Measurements from ENCODE around the gene ADAMTS15. TPM values are rescaled to one million over a fixed set of nuclear protein-coding genes. Genes with fewer than 3 reads are reported as not detected.

Gene ADAMTS15, protein sequence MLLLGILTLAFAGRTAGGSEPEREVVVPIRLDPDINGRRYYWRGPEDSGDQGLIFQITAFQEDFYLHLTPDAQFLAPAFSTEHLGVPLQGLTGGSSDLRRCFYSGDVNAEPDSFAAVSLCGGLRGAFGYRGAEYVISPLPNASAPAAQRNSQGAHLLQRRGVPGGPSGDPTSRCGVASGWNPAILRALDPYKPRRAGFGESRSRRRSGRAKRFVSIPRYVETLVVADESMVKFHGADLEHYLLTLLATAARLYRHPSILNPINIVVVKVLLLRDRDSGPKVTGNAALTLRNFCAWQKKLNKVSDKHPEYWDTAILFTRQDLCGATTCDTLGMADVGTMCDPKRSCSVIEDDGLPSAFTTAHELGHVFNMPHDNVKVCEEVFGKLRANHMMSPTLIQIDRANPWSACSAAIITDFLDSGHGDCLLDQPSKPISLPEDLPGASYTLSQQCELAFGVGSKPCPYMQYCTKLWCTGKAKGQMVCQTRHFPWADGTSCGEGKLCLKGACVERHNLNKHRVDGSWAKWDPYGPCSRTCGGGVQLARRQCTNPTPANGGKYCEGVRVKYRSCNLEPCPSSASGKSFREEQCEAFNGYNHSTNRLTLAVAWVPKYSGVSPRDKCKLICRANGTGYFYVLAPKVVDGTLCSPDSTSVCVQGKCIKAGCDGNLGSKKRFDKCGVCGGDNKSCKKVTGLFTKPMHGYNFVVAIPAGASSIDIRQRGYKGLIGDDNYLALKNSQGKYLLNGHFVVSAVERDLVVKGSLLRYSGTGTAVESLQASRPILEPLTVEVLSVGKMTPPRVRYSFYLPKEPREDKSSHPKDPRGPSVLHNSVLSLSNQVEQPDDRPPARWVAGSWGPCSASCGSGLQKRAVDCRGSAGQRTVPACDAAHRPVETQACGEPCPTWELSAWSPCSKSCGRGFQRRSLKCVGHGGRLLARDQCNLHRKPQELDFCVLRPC
- total RNA-seq (16.4 TPM), polyA plus RNA-seq (29.8 TPM)

DNA sequence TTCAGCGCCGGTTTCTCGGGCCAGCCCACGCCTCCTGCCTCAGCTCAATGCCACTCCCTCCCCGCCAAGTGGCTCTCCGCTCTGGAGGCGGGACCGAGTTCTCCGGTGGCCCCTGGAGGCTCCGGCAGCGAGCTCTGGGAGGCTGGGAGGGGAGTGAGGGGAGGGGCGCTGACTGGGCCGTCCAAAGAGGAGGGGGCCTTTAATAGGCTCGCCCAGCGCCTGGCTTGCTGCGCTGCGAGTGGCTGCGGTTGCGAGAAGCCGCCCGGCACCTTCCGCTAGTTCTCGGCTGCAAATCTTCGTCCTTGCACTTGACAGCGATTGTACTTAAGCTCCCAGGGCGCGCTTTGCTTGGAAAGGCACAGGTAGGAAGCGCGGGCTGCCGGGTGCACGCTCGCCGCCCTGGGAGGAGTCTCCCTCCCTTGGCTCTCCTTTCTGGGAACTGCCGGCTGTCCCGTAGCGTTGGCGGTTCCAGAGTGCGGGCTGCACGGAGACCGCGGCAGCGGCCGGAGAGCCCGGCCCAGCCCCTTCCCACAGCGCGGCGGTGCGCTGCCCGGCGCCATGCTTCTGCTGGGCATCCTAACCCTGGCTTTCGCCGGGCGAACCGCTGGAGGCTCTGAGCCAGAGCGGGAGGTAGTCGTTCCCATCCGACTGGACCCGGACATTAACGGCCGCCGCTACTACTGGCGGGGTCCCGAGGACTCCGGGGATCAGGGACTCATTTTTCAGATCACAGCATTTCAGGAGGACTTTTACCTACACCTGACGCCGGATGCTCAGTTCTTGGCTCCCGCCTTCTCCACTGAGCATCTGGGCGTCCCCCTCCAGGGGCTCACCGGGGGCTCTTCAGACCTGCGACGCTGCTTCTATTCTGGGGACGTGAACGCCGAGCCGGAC, at the start of gene ADAMTS15:
Gene ADAMTS15, plus strand, starts transcription at position 230 of the 894 bp plus-strand sequence. Its CDS starts 329 bp downstream, at position 559.
- Histone ChIP-seq H3K36me3 (ENCODE audit: insufficient read depth) (no peaks in the 10 kb centered on the region), H3K4me3 (ENCODE audit: low read depth, low read length) (peak within 1 kb of the TSS; percentile 80), H3K27ac (ENCODE audit: low read depth) (peak within 1 kb of the TSS; percentile 27), H3K4me1 (ENCODE audit: insufficient read depth) (no peaks in the 10 kb centered on the region)
- under 1% methylated on average over 75 of the region's 75 CpGs for WGBS
- DNase-seq (ENCODE audit: extremely low spot score), result peak; percentile 59

DNA sequence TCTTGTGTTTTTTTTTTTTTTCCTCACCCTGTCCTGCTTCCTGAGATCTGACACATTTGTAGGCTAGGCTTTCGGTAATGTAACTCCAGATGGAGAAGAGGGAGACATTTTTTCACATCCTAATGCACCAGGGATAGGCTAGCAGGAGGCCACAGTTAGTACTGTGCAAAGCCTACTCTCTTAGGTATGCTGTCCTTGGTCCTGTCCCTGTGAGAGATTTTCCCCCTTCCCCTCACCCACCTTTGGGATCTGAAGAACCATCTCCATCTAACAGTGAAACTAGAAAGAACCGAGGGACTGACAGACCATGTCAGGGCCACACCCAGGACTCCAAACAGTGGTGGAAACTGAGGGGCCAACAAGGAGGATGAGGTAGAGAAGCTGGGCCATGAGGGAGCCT, 49.2 kb upstream of the ADAMTS15 start:
- WGBS, result 85% methylated on average over 2 of the region's 2 CpGs
- H3K36me3 ChIP-seq (ENCODE audit: insufficient read depth), result no peaks in the 10 kb centered on the region
- no peak for DNase-seq (ENCODE audit: extremely low spot score)
- no peak overlapping the region for H3K4me3 ChIP-seq (ENCODE audit: low read depth, low read length)
- no peaks in the 10 kb centered on the region for H3K4me1 ChIP-seq (ENCODE audit: insufficient read depth)
- H3K27ac ChIP-seq (ENCODE audit: low read depth), result no peak overlapping the region

DNA sequence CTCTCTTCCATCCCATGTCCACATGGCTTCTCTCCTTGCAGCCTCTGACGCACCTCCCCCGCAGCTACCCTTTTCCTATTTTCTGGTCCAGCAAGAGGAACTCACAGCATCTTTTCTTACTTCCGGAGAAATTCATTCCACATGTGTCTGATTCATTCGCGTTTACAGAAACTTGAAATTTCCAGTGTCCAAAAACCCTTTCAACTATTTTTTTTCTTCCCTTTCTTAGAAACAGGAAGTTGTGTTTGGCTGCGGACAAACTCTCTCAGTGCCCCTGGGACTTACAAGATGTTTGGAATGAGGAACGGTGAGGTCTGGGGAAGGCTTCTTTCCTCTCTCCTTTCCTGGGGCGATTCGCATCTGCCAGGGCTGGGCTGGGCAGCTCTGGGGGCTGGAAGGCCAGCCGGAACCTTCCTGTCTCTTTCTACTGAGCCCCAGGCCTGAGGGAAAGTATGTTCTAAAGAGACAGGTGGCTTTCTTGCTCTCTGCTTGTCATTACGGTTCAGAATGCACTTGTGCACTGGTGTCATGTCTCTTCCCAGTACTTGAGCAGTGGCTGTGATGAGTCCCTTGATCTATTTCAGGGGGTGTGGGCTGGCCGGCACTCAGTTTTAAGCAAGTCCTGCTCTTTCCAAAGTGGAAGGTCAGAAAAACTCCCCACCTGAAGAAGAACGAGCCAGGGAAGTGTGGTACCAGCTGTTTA, 47.5 kb upstream of the ADAMTS15 start:
- H3K4me1 ChIP-seq (ENCODE audit: insufficient read depth), result no peaks in the 10 kb centered on the region
- H3K4me3 ChIP-seq (ENCODE audit: low read depth, low read length), result no peak overlapping the region
- 44% methylated on average over 13 of the region's 13 CpGs for WGBS
- H3K27ac ChIP-seq (ENCODE audit: low read depth), result peak overlapping the region; percentile 60
- no peak for DNase-seq (ENCODE audit: extremely low spot score)
- H3K36me3 ChIP-seq (ENCODE audit: insufficient read depth), result no peaks in the 10 kb centered on the region

DNA sequence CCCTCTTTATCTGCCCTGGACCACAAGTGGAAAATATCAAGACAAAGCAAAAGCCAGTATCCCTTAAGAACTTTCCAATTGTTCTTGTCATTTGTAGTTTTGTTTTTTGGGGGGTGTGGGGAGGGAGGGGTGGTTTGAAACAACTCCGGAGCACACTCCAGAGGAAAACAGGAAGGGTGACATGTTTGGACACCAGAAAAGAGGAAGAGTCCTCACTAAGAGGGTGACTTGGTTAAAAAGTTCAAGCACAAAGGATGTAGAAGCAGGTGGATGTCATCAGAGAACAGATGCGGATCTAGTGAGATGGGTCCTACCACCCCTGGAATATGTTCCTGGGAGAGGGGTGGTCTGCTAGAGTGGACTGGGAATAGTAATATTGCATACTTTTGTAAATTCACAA, 45.9 kb upstream of the ADAMTS15 start:
- Histone ChIP-seq H3K27ac (ENCODE audit: low read depth) (peak overlapping the region; percentile 54), H3K4me3 (ENCODE audit: low read depth, low read length) (no peak overlapping the region), H3K36me3 (ENCODE audit: insufficient read depth) (no peaks in the 10 kb centered on the region), H3K4me1 (ENCODE audit: insufficient read depth) (no peaks in the 10 kb centered on the region)
- 47% methylated on average over 2 of the region's 2 CpGs for WGBS
- DNase-seq (ENCODE audit: extremely low spot score), result no peak

DNA sequence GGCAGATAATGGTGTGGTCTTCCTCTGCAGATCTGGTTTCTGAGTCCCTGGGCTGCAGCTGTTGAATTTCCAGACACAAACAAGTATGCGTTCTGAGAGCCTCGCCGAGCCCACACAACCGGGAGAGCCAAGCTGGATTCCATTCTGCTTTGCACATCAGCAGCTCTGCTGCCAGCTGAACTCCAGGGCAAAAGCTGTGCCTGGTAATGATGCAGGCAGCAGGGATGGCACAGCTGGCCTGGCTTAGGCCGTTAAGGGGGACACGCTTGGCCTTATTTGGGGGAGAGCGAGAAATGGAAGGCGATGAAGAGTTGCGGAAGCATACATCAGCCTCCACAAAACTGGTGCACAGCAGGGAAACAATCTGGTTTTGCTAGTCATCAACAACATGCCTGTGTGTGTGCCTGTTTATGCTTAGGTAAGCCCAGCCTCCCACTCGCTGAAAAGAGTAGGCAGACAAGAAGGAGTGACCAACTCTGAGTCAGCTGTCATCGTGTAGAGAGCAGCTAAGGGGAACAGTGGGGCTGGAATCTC, 45.1 kb upstream of the ADAMTS15 start:
- Histone ChIP-seq H3K27ac (ENCODE audit: low read depth) (peak overlapping the region; percentile 53), H3K4me3 (ENCODE audit: low read depth, low read length) (no peak overlapping the region), H3K36me3 (ENCODE audit: insufficient read depth) (no peaks in the 10 kb centered on the region), H3K4me1 (ENCODE audit: insufficient read depth) (no peaks in the 10 kb centered on the region)
- peak; percentile 29 for DNase-seq (ENCODE audit: extremely low spot score)
- 19% methylated on average over 11 of the region's 11 CpGs for WGBS

DNA sequence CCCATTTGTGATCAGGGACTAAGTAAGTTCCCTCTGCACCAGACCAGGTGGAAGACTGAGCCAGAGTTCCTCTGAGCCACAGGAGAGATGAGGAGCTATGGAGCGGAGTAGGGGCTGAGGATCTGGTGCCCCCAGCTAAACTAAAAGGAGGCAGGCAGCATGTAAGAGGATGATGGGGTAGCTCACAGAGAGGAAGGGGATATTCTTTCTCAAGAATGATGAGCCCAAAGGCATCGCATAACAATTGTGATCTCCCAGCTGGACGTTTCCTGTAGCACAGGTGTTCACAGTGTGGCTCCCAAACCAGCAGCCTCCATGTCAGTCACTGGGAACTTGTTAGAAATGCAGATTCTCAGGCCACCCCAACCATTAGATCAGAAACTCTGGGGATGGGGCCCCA, 44.5 kb upstream of the ADAMTS15 start:
- WGBS, result 88% methylated on average over 3 of the region's 3 CpGs
- H3K27ac ChIP-seq (ENCODE audit: low read depth), result no peak overlapping the region

DNA sequence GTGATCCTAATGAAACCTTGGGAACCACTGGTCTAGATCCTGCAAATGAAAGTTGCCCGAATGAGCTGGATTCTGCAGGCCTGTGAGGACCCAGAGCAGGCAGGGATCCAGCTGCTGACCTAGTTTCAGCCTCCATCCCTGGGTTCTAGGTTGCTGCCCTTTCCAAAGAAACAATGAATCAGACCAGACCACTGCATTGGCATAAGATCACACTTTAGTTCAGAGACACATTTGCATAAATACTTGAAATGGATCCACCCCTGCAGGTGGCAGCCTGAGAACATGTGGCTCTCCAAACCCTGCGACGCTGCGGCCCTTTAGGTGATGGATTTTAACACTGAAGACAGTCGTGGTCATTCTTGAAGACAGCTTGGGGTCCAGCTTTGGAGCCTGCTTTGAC, 43.7 kb upstream of the ADAMTS15 start:
- H3K27ac ChIP-seq (ENCODE audit: low read depth), result no peak overlapping the region
- no peaks in the 10 kb centered on the region for H3K4me1 ChIP-seq (ENCODE audit: insufficient read depth)
- H3K4me3 ChIP-seq (ENCODE audit: low read depth, low read length), result no peak overlapping the region
- 91% methylated on average over 5 of the region's 5 CpGs for WGBS
- DNase-seq (ENCODE audit: extremely low spot score), result no peak
- H3K36me3 ChIP-seq (ENCODE audit: insufficient read depth), result no peaks in the 10 kb centered on the region

More for the DNA sequence above, 44.5 kb upstream of the ADAMTS15 start:
- no peak overlapping the region for H3K4me3 ChIP-seq (ENCODE audit: low read depth, low read length)
- H3K36me3 ChIP-seq (ENCODE audit: insufficient read depth), result no peaks in the 10 kb centered on the region
- DNase-seq (ENCODE audit: extremely low spot score), result no peak
- no peaks in the 10 kb centered on the region for H3K4me1 ChIP-seq (ENCODE audit: insufficient read depth)

DNA sequence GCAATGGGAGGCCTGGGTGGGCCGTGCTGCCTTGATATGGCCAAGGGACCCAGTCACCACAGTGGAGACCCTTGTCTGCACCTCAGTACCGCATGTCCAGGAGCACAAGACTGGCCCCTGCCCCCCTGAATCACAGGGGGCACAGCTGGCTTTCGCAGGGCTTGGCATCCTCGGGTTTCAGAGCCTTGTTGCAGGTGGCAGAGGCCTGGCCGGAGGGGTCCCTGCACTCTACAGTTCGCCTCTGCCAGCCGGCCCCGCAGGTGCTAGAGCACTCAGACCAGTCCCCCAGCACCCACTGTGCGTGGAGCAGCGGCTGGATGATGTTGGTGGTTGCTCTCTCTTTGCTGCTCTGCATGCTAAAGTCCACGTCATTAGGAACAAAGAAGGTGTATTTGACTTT, 43.0 kb upstream of the ADAMTS15 start:
- H3K4me1 ChIP-seq (ENCODE audit: insufficient read depth), result no peaks in the 10 kb centered on the region
- H3K27ac ChIP-seq (ENCODE audit: low read depth), result no peak overlapping the region
- 98% methylated on average over 11 of the region's 11 CpGs for WGBS
- no peak overlapping the region for H3K4me3 ChIP-seq (ENCODE audit: low read depth, low read length)
- no peak for DNase-seq (ENCODE audit: extremely low spot score)
- no peaks in the 10 kb centered on the region for H3K36me3 ChIP-seq (ENCODE audit: insufficient read depth)

DNA sequence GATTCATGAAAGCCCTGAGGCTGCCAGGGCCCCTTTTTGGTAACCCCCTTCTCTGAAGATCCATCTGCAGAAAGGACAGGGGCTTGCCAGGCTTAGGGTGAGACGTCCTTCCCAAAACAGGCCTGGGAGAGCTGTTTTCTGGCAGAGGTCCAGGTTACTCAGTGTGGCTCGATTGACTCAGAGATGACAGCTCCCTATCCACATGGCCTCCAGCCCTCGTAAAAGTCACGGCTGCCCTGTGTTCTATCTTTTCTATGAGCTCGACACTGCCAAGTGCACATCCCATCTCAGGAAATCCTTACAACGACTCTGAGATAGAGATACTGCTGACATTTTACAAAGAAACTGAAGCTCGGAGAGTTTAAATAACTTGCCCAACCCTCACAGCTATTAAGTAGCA, 40.5 kb upstream of the ADAMTS15 start:
- no peak overlapping the region for H3K27ac ChIP-seq (ENCODE audit: low read depth)

DNA sequence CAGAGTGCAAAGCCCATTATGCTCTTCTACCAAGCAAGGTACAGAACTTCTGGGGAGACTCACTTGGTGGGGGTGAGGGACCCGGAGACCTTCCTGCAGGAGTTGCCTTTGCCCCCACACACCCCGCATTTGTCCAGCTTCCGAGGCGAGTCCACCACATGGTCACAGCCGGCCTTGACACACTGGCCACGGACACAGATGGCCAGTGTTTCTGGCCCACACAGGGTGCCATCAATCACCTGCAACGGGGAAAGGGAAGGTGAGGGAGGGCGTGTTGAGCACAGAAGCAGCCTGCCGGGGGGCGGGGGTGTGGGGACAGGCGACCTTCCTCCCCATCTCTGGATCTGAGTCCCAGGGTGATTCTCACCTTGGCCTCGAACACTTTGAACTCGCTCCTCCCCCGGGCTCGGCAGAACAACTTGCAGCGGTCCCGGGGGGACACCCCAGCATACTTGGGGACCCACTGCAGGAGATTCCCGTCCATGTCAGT, 40.0 kb upstream of the ADAMTS15 start:
- no peaks in the 10 kb centered on the region for H3K4me1 ChIP-seq (ENCODE audit: insufficient read depth)
- no peak overlapping the region for H3K4me3 ChIP-seq (ENCODE audit: low read depth, low read length)
- WGBS, result 75% methylated on average over 18 of the region's 18 CpGs
- H3K36me3 ChIP-seq (ENCODE audit: insufficient read depth), result no peaks in the 10 kb centered on the region
- H3K27ac ChIP-seq (ENCODE audit: low read depth), result peak overlapping the region; percentile 58
- no peak for DNase-seq (ENCODE audit: extremely low spot score)

More for the DNA sequence above, 40.5 kb upstream of the ADAMTS15 start:
- no peak for DNase-seq (ENCODE audit: extremely low spot score)
- Histone ChIP-seq H3K4me1 (ENCODE audit: insufficient read depth) (no peaks in the 10 kb centered on the region), H3K4me3 (ENCODE audit: low read depth, low read length) (no peak overlapping the region), H3K36me3 (ENCODE audit: insufficient read depth) (no peaks in the 10 kb centered on the region)
- 18% methylated on average over 7 of the region's 7 CpGs for WGBS

DNA sequence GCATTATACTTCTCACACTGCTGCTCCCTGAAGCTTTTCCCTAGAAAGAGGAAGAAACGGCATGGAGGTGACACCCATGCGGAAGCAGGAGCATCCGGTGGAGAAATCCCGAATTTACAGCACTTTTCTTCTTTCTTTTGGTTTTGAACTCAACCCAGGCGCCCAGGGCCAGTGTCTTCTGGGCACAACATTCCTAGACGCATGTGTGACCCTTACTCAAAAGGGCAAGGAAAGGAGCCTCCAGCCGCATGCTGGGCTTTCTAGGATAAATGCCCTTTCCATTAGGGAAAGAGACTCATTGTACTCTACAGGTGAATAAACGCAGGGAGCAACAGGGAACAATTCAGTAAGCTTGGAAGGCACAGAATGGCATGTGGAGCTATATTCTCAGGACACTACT, 39.5 kb upstream of the ADAMTS15 start:
- 92% methylated on average over 8 of the region's 8 CpGs for WGBS
- Histone ChIP-seq H3K36me3 (ENCODE audit: insufficient read depth) (no peaks in the 10 kb centered on the region), H3K4me3 (ENCODE audit: low read depth, low read length) (no peak overlapping the region), H3K4me1 (ENCODE audit: insufficient read depth) (no peaks in the 10 kb centered on the region), H3K27ac (ENCODE audit: low read depth) (peak overlapping the region; percentile 58)
- DNase-seq (ENCODE audit: extremely low spot score), result no peak

DNA sequence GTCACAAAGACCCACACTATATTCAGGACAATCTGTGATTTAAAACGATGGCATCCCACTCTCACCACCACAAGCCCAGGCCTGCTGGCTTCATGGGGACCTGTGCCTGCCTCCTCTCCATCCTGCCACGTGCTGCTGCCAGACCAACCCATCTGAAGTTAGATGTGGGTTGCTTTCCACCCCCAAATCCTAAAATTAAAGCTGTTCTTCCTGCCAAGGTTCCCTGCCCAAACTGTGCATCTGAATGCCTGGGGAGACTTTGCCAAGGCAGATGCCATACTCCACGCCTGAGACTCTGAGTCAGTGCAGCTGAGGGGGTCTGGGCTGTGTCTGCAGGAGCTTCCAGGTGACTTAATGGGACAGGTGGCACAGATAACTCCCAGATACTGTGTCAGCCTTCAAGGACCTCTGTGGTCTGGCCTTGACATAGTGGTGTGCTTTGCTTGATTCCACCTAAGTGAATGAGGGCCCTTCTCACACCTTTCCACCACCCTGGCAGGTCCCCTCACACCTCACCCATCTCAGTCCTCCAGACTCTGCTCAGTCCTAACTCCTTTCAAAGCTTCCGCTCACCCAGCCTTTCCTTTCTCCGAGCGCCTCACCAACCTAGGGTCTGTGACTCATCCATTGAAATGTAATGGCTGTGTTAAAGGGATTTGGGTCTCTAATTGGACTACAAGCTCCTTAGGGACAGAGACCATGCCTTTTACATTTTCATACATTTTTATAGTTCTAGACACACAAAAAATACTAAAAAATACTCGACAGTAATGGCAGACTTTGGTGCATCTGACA, 38.7 kb upstream of the ADAMTS15 start:
- Histone ChIP-seq H3K27ac (ENCODE audit: low read depth) (no peak overlapping the region), H3K4me1 (ENCODE audit: insufficient read depth) (no peaks in the 10 kb centered on the region)
- 90% methylated on average over 7 of the region's 7 CpGs for WGBS

More for the DNA sequence above, 38.7 kb upstream of the ADAMTS15 start:
- DNase-seq (ENCODE audit: extremely low spot score), result no peak
- Histone ChIP-seq H3K4me3 (ENCODE audit: low read depth, low read length) (no peak overlapping the region), H3K36me3 (ENCODE audit: insufficient read depth) (no peaks in the 10 kb centered on the region)
